Prostate gland (tissue), 2 donors: ENCODE data around the gene ZNF839.

ENCODE experiments used
- CTCF ChIP-seq, 4 experiments: fragments of 200-600 bp in 2 of 4; fragments of 450-650 bp in 2 of 4; sonication (generic) in 2 of 4; IDR thresholded peaks; 1 replicate in 3 of 4; 2 replicates in 1 of 4; pipeline ENCODE4 v1.5.1; 2016 to 2019; ENCODE audit warnings: antibody characterized with exemption in 4 of 4, mild to moderate bottlenecking in 2 of 4, moderate library complexity in 2 of 4
- POLR2A ChIP-seq: fragments of 450-650 bp; IDR thresholded peaks from one replicate; pipeline ENCODE4 v1.6.1; 2016; ENCODE audit warnings: antibody characterized with exemption, mild to moderate bottlenecking
- POLR2AphosphoS5 ChIP-seq: sonication (generic); formaldehyde crosslinking; IDR thresholded peaks from one replicate; pipeline ENCODE4 v1.6.1; 2017; ENCODE audit warnings: antibody characterized with exemption

GRCh38 chr14:102371361-102371760 lies 51.8 kb downstream of the ZNF839 start:
- TF ChIP-seq CTCF (IDR thresholded peaks at IDR 0.05) (no peak), POLR2A (no peak), POLR2AphosphoS5 (no peak)
